Measurements from ENCODE around the gene DCD. TPM values are rescaled to one million over a fixed set of nuclear protein-coding genes. Genes with fewer than 3 reads are reported as not detected.

DCD gene
- total and polyA plus RNA-seq, 2 experiments from 2014 or later, result not detected

GRCh38 chr12:54689984-54690383 is 41.8 kb upstream of the DCD start:
- H3K27me3 ChIP-seq, result no peaks in the 10 kb centered on the region
- 23% methylated on average over 2 of the region's 2 CpGs for WGBS (ENCODE audit: low lambda C conversion rate, missing lambda C conversion rate)
- no peaks in the 10 kb centered on the region for H4K20me1 ChIP-seq (ENCODE audit: insufficient read depth, poor library complexity, severe bottlenecking)
- no peaks in the 10 kb centered on the region for H3K4me1 ChIP-seq (ENCODE audit: insufficient read depth)
- H2AFZ ChIP-seq, result no peak overlapping the region
- no peak overlapping the region for H3K4me2 ChIP-seq
- no peaks in the 10 kb centered on the region for H3K9me2 ChIP-seq (replicated peaks; ENCODE audit: insufficient read depth)
- H3K27ac ChIP-seq, result no peak overlapping the region
- peak; percentile 24 for DNase-seq (ENCODE audit: low spot score)
- no peaks in the 10 kb centered on the region for H3K79me2 ChIP-seq
- no peaks in the 10 kb centered on the region for H3K9me3 ChIP-seq (ENCODE audit: low read depth)
- TF ChIP-seq, protein P1, sequence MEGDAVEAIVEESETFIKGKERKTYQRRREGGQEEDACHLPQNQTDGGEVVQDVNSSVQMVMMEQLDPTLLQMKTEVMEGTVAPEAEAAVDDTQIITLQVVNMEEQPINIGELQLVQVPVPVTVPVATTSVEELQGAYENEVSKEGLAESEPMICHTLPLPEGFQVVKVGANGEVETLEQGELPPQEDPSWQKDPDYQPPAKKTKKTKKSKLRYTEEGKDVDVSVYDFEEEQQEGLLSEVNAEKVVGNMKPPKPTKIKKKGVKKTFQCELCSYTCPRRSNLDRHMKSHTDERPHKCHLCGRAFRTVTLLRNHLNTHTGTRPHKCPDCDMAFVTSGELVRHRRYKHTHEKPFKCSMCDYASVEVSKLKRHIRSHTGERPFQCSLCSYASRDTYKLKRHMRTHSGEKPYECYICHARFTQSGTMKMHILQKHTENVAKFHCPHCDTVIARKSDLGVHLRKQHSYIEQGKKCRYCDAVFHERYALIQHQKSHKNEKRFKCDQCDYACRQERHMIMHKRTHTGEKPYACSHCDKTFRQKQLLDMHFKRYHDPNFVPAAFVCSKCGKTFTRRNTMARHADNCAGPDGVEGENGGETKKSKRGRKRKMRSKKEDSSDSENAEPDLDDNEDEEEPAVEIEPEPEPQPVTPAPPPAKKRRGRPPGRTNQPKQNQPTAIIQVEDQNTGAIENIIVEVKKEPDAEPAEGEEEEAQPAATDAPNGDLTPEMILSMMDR (IDR thresholded peaks at IDR 0.05; ENCODE audit: poor library complexity), result peak; percentile 33
- TF ChIP-seq EZH2phosphoT487 (IDR thresholded peaks at IDR 0.05; ENCODE audit: low read depth, severe bottlenecking, unreplicated experiment), result no peak
- H3K36me3 ChIP-seq (replicated peaks; ENCODE audit: insufficient read depth, low read depth), result no peaks in the 10 kb centered on the region
- H3K4me3 ChIP-seq, result no peak overlapping the region

- TF ChIP-seq, protein P1 (IDR thresholded peaks at IDR 0.05; ENCODE audit: poor library complexity), result no peak
- no peak for TF ChIP-seq EZH2phosphoT487 (IDR thresholded peaks at IDR 0.05; ENCODE audit: low read depth, severe bottlenecking, unreplicated experiment)
- H3K4me1 ChIP-seq (ENCODE audit: insufficient read depth), result no peaks in the 10 kb centered on the region
Measured at GRCh38 chr12:54689034-54689372, 40.8 kb upstream of the DCD start.

GRCh38 chr12:54688309-54689033 is 40.3 kb upstream of the DCD start:
- peaks cover 9% of the 10 kb centered on the region for H3K27me3 ChIP-seq
- no peaks in the 10 kb centered on the region for H3K79me2 ChIP-seq
- no peak for DNase-seq (ENCODE audit: low spot score)
- H4K20me1 ChIP-seq (ENCODE audit: insufficient read depth, poor library complexity, severe bottlenecking), result no peaks in the 10 kb centered on the region
- H3K27ac ChIP-seq, result no peak overlapping the region
- H3K4me2 ChIP-seq, result no peak overlapping the region
- H3K9me3 ChIP-seq (ENCODE audit: low read depth), result no peaks in the 10 kb centered on the region
- no peaks in the 10 kb centered on the region for H3K9me2 ChIP-seq (replicated peaks; ENCODE audit: insufficient read depth)
- H3K36me3 ChIP-seq (replicated peaks; ENCODE audit: insufficient read depth, low read depth), result no peaks in the 10 kb centered on the region
- no peak overlapping the region for H3K4me3 ChIP-seq
- TF ChIP-seq EZH2 (IDR thresholded peaks at IDR 0.05; ENCODE audit: borderline replicate concordance) (no peak), EZH2phosphoT487 (IDR thresholded peaks at IDR 0.05; ENCODE audit: low read depth, severe bottlenecking, unreplicated experiment) (no peak)
- TF ChIP-seq, protein P1 (IDR thresholded peaks at IDR 0.05; ENCODE audit: poor library complexity), result no peak
- H2AFZ ChIP-seq, result no peak overlapping the region
- no peaks in the 10 kb centered on the region for H3K4me1 ChIP-seq (ENCODE audit: insufficient read depth)
- 82% methylated on average over 5 of the region's 5 CpGs for WGBS (ENCODE audit: low lambda C conversion rate, missing lambda C conversion rate)

More at GRCh38 chr12:54689034-54689372, 40.8 kb upstream of the DCD start:
- no peak for DNase-seq (ENCODE audit: low spot score)
- H3K4me2 ChIP-seq, result no peak overlapping the region
- no peak overlapping the region for H3K27ac ChIP-seq
- no peaks in the 10 kb centered on the region for H3K9me2 ChIP-seq (replicated peaks; ENCODE audit: insufficient read depth)
- H4K20me1 ChIP-seq (ENCODE audit: insufficient read depth, poor library complexity, severe bottlenecking), result no peaks in the 10 kb centered on the region
- H3K4me3 ChIP-seq, result no peak overlapping the region
- WGBS (ENCODE audit: low lambda C conversion rate, missing lambda C conversion rate), result 74% methylated on average over 8 of the region's 8 CpGs
- H3K9me3 ChIP-seq (ENCODE audit: low read depth), result no peaks in the 10 kb centered on the region
- peaks cover 3% of the 10 kb centered on the region for H3K27me3 ChIP-seq
- H3K36me3 ChIP-seq (replicated peaks; ENCODE audit: insufficient read depth, low read depth), result no peaks in the 10 kb centered on the region
- no peaks in the 10 kb centered on the region for H3K79me2 ChIP-seq
- no peak overlapping the region for H2AFZ ChIP-seq

Measured in hepatocyte (in vitro differentiated cells).